Effector memory CD4-positive, alpha-beta T cell (primary cell): ENCODE data around the gene OR13C9.
"Not testable (repeated sequence)": the region's sequence is repeated elsewhere in the genome, so short reads cannot be mapped to it uniquely, and the experiment has no call there.

Source experiments
- DNase-seq, 3 donors: peaks; one replicate each; pipeline ENCODE4 v3.0.0-alpha.2; 2020
- H3K27ac ChIP-seq: 2 replicates; pipeline ENCODE4 v1.7.0; 2013; ENCODE audit warnings: mild to moderate bottlenecking, low read length, moderate library complexity; ENCODE audit not compliant: insufficient read depth, poor library complexity, severe bottlenecking
- H3K27me3 ChIP-seq: replicated peaks from 2 replicates; pipeline ENCODE4 v1.7.0; 2013; ENCODE audit warnings: mild to moderate bottlenecking, low read length; ENCODE audit not compliant: insufficient read depth, control insufficient read depth, poor library complexity, severe bottlenecking
- H3K36me3 ChIP-seq: 2 replicates; pipeline ENCODE4 v1.7.0; 2013; ENCODE audit warnings: mild to moderate bottlenecking, low read length, moderate library complexity; ENCODE audit not compliant: control insufficient read depth, insufficient read depth
- H3K4me1 ChIP-seq: 2 replicates; pipeline ENCODE4 v1.7.0; 2013; ENCODE audit warnings: low read length, mild to moderate bottlenecking; ENCODE audit not compliant: control insufficient read depth, insufficient read depth, poor library complexity, severe bottlenecking
- H3K4me3 ChIP-seq: 2 replicates; pipeline ENCODE4 v1.7.0; 2013; ENCODE audit warnings: low read length, low read depth, mild to moderate bottlenecking; ENCODE audit not compliant: insufficient read depth, poor library complexity, severe bottlenecking
- H3K9me3 ChIP-seq: 2 replicates; pipeline ENCODE4 v1.7.0; 2013; ENCODE audit warnings: mild to moderate bottlenecking, low read length, moderate library complexity; ENCODE audit not compliant: control insufficient read depth
- total RNA-seq, 3 donors: gene quantifications; one replicate each; lab custom pipeline; 2026; lab: John Stamatoyannopoulos, UW

The OR13C9 gene
- 0 reads per million in 3 donors for total RNA-seq

GRCh38 chr9:104618104-104618503, at the start of gene OR13C9:
Gene OR13C9, minus strand, starts transcription at chr9:104618204. Its CDS starts 0 bp downstream, at chr9:104618204.
- Histone ChIP-seq H3K27ac (no peak within 1 kb of the TSS), H3K4me3 (no peak within 1 kb of the TSS), H3K4me1 (no peaks in the 10 kb centered on the region), H3K9me3 (no peaks in the 10 kb centered on the region), H3K27me3 (no peaks in the 10 kb centered on the region), H3K36me3 (no peaks in the 10 kb centered on the region)
- DNase-seq, result no peak

GRCh38 chr9:104658496-104659195, 40.6 kb upstream of the OR13C9 start:
- no peaks in the 10 kb centered on the region for H3K4me1 ChIP-seq
- no peak for DNase-seq
- no peak overlapping the region for H3K27ac ChIP-seq
- no peaks in the 10 kb centered on the region for H3K36me3 ChIP-seq
- no peaks in the 10 kb centered on the region for H3K27me3 ChIP-seq
- no peaks in the 10 kb centered on the region for H3K9me3 ChIP-seq
- H3K4me3 ChIP-seq, result no peak overlapping the region

GRCh38 chr9:104635456-104635855, 17.5 kb upstream of the OR13C9 start:
- no peak for DNase-seq
- no peaks in the 10 kb centered on the region for H3K4me1 ChIP-seq
- no peaks in the 10 kb centered on the region for H3K36me3 ChIP-seq
- no peaks in the 10 kb centered on the region for H3K9me3 ChIP-seq
- no peak overlapping the region for H3K4me3 ChIP-seq
- no peaks in the 10 kb centered on the region for H3K27me3 ChIP-seq
- H3K27ac ChIP-seq, result no peak overlapping the region

GRCh38 chr9:104633976-104634520, 16.0 kb upstream of the OR13C9 start:
- no peaks in the 10 kb centered on the region for H3K36me3 ChIP-seq
- no peaks in the 10 kb centered on the region for H3K4me1 ChIP-seq
- no peak overlapping the region for H3K4me3 ChIP-seq
- H3K9me3 ChIP-seq, result no peaks in the 10 kb centered on the region
- H3K27ac ChIP-seq, result no peak overlapping the region
- H3K27me3 ChIP-seq, result no peaks in the 10 kb centered on the region
- DNase-seq, result no peak

GRCh38 chr9:104625964-104626363, 8.0 kb upstream of the OR13C9 start:
- not testable (repeated sequence) for H3K27me3 ChIP-seq, DNase-seq, H3K36me3 ChIP-seq, H3K27ac ChIP-seq, H3K9me3 ChIP-seq, H3K4me3 ChIP-seq, H3K4me1 ChIP-seq

GRCh38 chr9:104617418-104617817, 586 bp downstream of the OR13C9 start:
- Histone ChIP-seq H3K27me3 (no peaks in the 10 kb centered on the region), H3K4me1 (no peaks in the 10 kb centered on the region), H3K9me3 (no peaks in the 10 kb centered on the region), H3K36me3 (no peaks in the 10 kb centered on the region), H3K27ac (no peak overlapping the region), H3K4me3 (no peak overlapping the region)
- DNase-seq, result no peak

GRCh38 chr9:104611213-104611612, 6.8 kb downstream of the OR13C9 start:
- Histone ChIP-seq H3K4me3 (no peak overlapping the region), H3K4me1 (no peaks in the 10 kb centered on the region), H3K36me3 (no peaks in the 10 kb centered on the region), H3K9me3 (no peaks in the 10 kb centered on the region), H3K27ac (no peak overlapping the region), H3K27me3 (no peaks in the 10 kb centered on the region)
- DNase-seq, result no peak

- no peaks in the 10 kb centered on the region for H3K4me1 ChIP-seq
- DNase-seq, result no peak
Measured at GRCh38 chr9:104608336-104608735, 9.7 kb downstream of the OR13C9 start.

GRCh38 chr9:104606152-104606551, 11.9 kb downstream of the OR13C9 start:
- Histone ChIP-seq H3K36me3 (no peaks in the 10 kb centered on the region), H3K27ac (no peak overlapping the region), H3K4me1 (no peaks in the 10 kb centered on the region), H3K27me3 (no peaks in the 10 kb centered on the region), H3K4me3 (no peak overlapping the region), H3K9me3 (no peaks in the 10 kb centered on the region)
- no peak for DNase-seq

More at GRCh38 chr9:104608336-104608735, 9.7 kb downstream of the OR13C9 start:
- Histone ChIP-seq H3K36me3 (no peaks in the 10 kb centered on the region), H3K27ac (no peak overlapping the region), H3K4me3 (no peak overlapping the region), H3K9me3 (no peaks in the 10 kb centered on the region), H3K27me3 (no peaks in the 10 kb centered on the region)

GRCh38 chr9:104605527-104605926, 12.5 kb downstream of the OR13C9 start, which contains the start of gene OR13C2:
Gene OR13C2, minus strand, starts transcription at chr9:104605627. Its CDS starts 0 bp downstream, at chr9:104605627.
- H3K9me3 ChIP-seq, DNase-seq, H3K4me3 ChIP-seq, H3K4me1 ChIP-seq, H3K36me3 ChIP-seq, H3K27ac ChIP-seq, H3K27me3 ChIP-seq: not testable (repeated sequence)
